Epithelial cell of prostate (primary cell): Measurements from ENCODE around the gene HAGH.
"Not testable (repeated sequence)": the region's sequence is repeated elsewhere in the genome, so short reads cannot be mapped to it uniquely, and the experiment has no call there.

Experiments used
- DNase-seq: peaks from one replicate; pipeline ENCODE4 v3.0.0-alpha.2; 2011; ENCODE audit warnings: low read depth, low spot score
- H3K27ac ChIP-seq: fragments of 450-650 bp; 2 replicates; pipeline ENCODE4 v1.5.1; 2017; ENCODE audit warnings: mild to moderate bottlenecking

The HAGH gene

DNA sequence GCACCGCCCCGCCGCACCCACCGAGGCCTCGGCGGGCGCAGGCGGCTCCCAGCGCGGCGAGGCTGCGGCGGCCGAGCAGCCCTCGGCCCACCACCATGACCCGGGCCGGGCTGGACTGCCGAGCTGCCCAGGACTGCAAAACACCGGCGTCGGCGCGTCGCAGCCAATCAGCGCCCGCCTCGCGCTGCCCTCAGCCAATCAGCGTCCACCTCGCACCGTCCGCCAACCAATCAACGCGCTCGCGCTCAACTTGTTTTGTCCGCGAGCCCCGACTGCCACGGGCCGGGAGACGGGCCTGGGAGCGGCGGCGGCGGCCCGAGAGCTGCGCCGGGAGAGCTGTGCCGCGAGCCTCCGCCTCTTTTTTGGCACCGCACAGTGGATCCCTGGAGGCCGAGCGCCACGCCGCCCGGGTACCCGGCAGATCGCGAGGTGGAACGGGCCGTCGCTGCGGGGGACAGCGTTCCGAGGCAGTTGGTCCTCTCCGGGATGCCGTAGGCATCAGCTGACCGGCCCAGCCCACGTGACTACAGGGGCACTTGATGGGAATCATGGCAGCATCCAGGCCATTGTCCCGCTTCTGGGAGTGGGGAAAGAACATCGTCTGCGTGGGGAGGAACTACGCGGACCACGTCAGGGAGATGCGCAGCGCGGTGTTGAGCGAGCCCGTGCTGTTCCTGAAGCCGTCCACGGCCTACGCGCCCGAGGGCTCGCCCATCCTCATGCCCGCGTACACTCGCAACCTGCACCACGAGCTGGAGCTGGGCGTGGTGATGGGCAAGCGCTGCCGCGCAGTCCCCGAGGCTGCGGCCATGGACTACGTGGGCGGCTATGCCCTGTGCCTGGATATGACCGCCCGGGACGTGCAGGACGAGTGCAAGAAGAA, at the start of gene HAGH, which contains the start of gene FAHD1:
TSS of gene HAGH (minus strand) at position 135 of the 883 bp plus-strand sequence. CDS start at position 97, 38 bp downstream.
TSS of gene FAHD1 (plus strand) at position 516 of the 883 bp plus-strand sequence. CDS start at position 549, 33 bp downstream.
- peak; percentile 79 for DNase-seq
- H3K27ac ChIP-seq = peak within 1 kb of the TSS; percentile 63

- not testable (repeated sequence) for H3K27ac ChIP-seq, DNase-seq
Measured at GRCh38 chr16:1876066-1876465, 49.4 kb upstream of the HAGH start.

GRCh38 chr16:1874854-1875253, 48.2 kb upstream of the HAGH start:
- no peak overlapping the region for H3K27ac ChIP-seq
- no peak for DNase-seq

DNA sequence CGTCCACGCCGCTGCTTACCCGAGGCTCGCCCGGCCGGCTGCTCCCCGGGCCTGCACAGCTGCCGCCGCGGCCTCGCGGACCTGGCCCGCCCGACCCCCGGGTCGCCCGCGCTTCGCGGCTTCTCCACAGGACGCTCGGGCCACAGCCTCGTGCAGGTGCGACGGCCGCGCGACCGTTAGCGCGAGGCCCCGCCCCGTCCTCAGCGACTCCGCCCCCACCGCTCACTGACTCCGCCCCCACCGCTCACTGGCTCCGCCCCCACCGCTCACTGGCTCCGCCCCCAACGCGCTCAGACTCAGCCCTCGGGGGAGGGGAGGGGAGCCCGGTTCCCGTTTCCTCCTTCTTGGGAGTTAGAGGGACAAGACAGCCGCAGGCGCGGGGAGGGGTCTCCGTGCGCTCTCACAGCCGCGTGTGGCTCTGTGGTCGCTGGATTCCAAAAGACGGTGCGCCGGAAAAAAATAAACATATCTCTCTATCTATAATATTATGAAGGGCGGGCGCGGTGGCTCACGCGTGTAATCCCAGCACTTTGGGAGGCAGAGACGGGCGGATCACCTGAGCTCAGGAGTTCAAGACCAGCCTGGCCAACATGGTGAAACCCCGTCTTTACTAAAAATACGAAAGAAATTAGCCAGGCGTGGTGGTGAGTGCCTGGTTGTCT, 45.5 kb upstream of the HAGH start, which contains the start of gene MEIOB:
TSS of gene MEIOB (minus strand) at position 191 of the 662 bp plus-strand sequence. CDS start 3,989 bp downstream, outside the sequence.
- peak within 1 kb of the TSS; percentile 83 for H3K27ac ChIP-seq
- DNase-seq = no peak

DNA sequence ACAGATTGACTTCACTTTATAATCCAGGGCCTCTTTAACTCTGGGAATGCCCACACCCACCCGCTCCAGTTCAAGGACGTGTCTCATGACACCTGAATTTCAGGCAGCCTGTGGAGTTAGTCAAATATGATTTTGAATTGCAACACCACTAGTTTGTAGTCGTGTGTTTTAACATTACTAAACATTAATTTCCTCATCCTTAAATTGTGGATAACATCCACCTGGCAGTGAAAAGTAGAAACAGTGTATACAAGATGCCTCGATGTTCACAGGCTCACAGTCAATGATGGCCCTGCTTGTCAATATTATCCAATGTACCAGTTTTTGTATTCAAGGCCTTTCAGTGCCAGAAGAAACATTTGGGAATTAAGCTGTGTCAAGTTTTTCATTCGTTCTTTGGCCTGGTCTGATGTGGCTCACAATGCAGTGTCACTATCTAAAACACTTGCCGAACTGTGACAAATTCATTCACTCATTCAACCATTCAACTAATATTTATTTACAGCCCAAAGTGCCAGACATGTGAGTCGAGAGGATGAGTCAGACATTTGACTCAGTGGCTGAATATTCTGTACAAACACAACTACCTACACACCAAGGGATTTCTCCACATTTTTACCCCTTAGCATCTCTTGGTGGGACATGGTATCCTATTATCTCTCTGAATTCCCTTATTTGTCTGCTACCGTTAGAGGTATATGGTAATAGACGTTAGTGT, 43.9 kb upstream of the HAGH start:
- peak; percentile 49 for DNase-seq
- peak overlapping the region; percentile 83 for H3K27ac ChIP-seq

DNA sequence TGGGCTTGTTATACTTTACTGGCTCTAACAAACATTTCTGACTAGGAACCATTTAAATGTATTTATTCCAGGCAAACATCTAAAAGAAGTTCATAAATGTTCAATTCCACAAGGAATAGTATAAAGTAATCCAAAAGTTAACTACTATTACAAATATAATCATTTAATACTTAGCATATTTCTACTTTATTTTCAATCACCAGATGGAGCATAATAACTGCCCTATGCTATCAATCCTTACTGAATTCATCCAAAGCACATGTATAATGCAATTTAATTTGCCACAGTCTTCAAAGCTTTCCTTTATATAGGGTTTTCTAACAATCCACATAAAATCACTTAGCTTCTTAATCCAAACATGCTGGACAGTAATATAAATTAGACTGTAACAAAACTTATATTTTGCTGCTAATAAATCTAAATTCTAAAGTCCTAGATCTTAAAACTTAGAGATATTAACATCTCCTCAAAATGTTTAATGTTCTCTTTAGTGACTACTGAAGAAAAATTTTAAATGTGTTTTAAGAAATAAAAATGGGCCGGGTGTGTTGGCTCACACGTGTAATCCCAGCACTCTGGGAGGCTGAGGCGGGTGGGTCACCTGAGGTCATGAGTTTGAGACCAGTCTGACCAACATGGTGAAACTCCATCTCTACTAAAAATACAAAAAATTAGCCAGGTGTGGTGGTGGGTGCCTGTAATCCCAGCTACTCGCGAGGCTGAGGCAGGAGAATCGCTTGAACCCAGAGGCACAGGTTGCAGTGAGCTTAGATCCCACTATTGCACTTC, 39.5 kb upstream of the HAGH start:
- no peak overlapping the region for H3K27ac ChIP-seq
- DNase-seq = no peak

GRCh38 chr16:1863681-1864460, 37.2 kb upstream of the HAGH start:
- no peak overlapping the region for H3K27ac ChIP-seq
- no peak for DNase-seq

DNA sequence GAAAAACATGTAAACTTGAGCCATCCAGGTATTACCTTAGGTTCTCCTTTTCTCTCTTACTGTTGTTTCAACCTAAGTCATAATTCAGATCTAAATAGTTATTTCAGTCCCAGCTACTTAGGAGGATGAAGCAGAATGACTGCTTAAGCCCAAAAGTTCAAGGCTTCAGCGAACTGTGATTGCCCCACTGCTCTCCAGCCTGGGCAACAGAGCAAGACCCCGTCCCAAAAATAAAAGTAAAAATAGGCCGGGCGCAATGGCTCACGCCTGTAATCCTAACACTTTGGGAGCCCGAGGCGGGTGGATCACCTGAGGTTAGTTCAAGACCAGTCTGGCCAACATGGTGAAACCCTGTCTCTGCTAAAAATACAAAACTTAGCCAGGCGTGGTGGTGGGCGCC, 35.8 kb upstream of the HAGH start:
- H3K27ac ChIP-seq = no peak overlapping the region
- DNase-seq = no peak

DNA sequence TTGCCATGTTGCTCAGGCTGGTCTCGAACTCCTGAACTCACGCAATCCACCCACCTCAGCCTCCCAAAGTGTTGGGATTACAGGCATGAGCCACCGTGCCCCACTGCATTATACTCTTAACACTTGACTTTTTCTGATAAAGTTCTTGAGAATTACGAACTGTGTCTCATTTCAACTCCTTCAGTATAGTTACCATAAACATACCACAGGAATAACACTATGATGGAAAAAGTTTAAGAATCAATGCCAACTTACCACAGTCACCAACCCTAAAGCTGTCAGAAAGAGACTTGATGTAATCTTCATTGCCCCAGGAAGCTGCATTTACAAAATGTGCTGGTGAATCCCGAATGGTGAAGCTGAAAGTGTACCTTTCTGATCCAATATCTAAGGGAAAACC, 35.1 kb upstream of the HAGH start:
- no peak for DNase-seq
- no peak overlapping the region for H3K27ac ChIP-seq

- no peak for DNase-seq
- H3K27ac ChIP-seq = no peak overlapping the region
Measured at GRCh38 chr16:1859650-1860049, 33.0 kb upstream of the HAGH start.

- no peak for DNase-seq
- H3K27ac ChIP-seq = no peak overlapping the region
Measured at GRCh38 chr16:1858189-1858865, 31.7 kb upstream of the HAGH start.

DNA sequence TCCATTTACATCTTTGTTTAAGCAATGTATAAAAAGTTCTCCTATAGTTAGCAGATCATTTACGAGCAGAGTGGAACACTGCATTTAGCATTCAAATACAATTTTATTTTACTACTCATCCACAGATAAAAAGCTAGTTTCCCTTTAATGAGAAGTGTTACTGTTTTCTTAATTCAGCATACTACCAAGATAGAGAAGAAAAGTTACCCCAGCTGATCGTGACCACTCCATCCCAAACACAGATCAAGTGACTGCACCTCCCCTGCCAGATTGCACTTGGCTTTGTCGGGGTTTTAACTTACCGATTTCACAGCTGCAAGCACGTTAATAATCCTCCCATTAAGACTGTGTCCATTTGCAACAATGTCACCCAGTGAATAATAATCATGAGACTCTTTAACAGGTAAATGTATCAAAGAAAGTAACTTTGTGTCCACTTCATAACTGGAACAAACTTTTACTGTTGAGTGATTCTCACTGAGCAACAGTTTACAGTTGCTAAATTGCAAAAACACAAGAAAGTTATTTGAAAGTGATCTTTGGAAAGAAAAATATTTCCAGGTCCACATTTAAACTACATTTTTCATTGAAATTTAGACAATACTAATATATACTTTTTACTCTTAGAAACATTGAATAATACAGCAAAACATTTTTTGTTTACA, 30.9 kb upstream of the HAGH start:
- no peak overlapping the region for H3K27ac ChIP-seq
- DNase-seq = no peak

- DNase-seq = no peak
- no peak overlapping the region for H3K27ac ChIP-seq
Measured at GRCh38 chr16:1851793-1852192, 25.2 kb upstream of the HAGH start.

GRCh38 chr16:1850981-1851380, 24.4 kb upstream of the HAGH start:
- no peak overlapping the region for H3K27ac ChIP-seq
- DNase-seq = no peak

DNA sequence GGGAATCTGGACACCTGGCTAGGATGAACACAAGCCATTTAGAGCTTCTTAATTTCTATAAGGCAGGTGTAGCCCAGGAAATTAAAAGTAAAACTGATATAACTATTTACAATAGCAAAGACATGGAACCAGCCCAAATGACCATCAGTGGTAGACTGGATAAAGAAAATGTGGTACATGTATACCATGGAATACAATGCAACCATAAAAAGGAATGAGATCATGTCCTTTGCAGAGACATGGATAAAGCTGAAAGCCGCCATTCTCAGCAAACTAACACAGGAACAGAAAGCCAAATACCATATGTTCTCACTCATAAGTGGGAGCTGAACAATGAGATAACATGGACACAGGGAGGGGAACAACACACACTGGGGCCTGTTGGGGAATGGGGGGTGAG, 19.8 kb upstream of the HAGH start:
- no peak overlapping the region for H3K27ac ChIP-seq
- no peak for DNase-seq

DNA sequence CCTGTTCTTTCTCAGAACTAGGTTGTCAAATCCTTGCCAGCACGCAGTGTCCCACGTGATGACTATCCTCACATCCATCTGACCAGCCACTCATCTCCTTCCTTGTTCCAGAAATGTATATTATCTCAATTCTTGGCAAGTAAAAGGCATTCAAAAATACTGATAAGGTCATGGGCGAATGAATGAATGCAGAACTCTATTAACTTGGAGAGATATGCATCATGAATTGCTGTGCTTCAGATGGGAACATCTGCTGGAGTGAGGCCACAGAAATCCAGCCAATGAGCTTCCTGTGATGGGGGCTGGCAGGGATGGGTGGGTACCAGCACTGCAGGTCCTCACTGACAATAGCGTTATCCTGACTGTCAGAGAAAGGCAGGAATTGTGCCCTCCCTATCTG, 19.4 kb upstream of the HAGH start:
- no peak for DNase-seq
- no peak overlapping the region for H3K27ac ChIP-seq

GRCh38 chr16:1839554-1839953, 12.9 kb upstream of the HAGH start:
- DNase-seq = no peak
- H3K27ac ChIP-seq = peak overlapping the region; percentile 48

GRCh38 chr16:1834096-1834495, 7.5 kb upstream of the HAGH start:
- peak overlapping the region; percentile 29 for H3K27ac ChIP-seq
- DNase-seq = no peak
